Retina (tissue), 1 donor: ENCODE data around the gene BRSK2.

Source experiments
- DNase-seq: peaks from one replicate; pipeline ENCODE4 v3.0.0-alpha.2; 2016

BRSK2 gene

DNA sequence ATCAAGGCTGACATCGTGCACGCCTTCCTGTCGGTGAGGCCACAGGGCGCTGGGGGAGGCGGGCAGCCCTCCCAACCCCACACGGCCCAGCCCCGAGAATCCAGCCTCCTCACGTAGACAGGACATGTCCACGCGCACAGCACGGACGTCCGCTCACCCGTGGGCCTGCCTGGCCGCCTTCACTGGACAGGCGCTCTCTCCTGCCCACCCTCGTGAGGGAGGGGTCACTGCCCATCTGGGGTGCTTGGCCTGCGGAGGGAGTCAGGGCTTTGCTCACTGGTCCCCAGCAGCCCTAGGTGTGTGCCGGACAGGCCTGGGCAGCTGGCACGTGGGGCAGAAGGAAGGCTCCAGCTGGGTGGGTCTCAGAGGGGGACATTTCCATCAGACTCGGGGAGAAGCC is 64.8 kb downstream of the BRSK2 start:
- DNase-seq: no peak

DNA sequence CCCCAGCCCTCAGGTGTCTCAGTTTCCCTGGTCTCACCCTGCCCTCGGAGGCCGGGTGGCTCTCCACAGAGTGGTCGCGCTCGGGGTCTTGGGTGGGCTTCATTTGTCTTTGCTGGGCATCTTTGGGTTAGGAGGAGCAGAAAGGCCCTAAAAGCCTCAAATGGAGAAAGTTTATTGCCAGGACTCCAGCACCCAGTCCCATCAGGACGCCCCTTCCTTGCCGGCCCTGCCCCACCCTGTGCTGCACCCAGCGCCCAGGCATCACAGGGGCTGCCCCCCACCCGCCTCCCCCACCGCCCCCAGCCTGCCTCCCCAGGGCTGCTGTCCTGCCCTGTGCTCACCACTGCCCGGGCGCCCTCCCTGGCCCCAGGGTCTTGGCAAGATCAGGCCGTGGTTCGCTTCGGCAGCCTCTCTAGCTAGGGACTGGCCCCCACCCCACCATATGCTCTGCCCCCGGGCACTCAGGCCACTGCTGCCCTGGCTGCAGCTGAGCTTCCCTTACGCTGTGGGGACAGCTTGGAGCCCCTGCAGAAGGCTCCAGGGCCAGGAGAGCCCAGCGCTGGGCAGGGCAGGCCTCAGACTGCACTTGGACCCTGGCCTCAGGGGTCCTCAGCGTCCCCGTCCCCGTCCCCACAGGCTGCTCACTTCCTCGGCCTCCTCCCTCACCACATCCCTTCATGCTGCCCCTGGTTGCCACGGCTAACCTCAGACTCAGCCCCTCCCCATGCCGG is 65.5 kb downstream of the BRSK2 start:
- no peak for DNase-seq

DNA sequence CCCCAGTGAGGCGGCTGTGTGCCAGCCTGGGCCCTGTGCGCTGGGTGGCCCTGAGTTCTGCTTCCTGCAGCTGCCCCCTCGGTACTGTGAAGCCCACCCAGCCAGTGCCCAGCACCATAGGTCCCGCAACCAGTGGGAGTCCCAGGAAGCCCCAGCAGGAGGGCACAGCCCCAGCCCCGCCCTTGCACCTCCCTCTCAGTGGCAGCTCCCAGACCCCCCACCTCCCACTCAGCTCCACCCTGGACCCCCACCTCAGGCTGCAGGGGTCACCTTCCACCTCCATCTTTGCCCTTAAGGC is 66.0 kb downstream of the BRSK2 start:
- no peak for DNase-seq

DNA sequence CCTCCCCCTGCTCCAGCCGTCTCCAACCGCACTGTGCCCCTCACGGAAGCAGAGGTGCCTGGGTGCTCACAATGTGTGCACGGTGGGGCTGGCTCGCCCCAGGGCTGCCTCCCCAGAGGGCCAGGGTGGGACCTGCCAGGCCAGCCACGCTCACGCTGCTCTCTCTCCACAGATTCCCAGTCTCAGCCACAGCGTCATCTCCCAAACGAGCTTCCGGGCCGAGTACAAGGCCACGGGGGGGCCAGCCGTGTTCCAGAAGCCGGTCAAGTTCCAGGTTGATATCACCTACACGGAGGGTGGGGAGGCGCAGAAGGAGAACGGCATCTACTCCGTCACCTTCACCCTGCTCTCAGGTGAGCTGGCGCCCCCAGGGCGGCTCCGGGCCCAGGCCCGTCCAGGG is 66.4 kb downstream of the BRSK2 start:
- no peak for DNase-seq

DNA sequence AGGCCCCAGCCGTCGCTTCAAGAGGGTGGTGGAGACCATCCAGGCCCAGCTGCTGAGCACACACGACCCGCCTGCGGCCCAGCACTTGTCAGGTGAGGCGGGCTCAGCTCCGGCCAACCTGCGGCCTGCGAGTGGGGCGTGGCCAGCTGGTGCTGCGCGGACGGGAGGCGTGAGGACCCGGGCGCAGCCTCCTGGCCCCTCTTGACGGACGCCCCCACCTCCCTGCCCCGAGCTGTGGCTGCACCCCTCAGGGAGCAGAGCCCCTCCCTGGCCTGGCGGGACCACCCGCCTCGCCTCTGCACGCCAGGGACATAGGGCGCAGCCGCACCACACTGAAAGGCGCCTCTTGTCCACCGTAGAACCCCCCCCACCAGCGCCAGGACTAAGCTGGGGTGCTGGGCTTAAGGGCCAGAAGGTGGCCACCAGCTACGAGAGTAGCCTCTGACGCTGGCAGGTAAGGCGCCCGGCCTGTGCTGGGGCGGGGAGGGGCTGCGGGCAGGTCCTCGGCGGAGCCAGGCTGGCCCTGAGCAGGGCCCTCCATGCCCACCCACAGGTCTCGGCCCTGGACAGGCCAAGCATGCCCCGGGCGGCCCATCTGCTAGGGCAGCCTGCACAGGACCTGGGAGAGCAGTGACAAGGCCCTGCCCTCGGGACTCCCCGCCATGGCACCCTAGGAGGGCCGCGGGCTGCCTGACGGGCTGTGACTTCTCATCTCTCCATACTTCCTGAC is 67.0 kb downstream of the BRSK2 start:
- DNase-seq: no peak

DNA sequence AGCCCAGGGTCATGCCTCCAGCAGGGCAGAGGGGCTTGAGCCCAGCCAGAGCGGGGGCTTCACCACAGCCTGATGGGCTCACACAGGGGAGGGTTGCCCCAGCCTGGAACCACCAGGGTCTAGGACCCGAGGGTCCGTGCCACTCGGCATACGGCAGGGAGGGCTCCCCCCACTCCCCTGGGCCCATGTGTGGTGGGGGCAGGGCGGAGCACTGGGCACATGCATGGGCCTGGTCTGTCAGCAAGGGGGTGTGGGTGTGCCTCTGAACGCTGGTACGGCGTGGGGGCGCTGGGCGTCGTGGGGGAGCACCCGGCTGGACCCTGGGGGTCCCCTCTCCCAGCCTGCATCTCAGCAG is 67.6 kb downstream of the BRSK2 start:
- DNase-seq: no peak

DNA sequence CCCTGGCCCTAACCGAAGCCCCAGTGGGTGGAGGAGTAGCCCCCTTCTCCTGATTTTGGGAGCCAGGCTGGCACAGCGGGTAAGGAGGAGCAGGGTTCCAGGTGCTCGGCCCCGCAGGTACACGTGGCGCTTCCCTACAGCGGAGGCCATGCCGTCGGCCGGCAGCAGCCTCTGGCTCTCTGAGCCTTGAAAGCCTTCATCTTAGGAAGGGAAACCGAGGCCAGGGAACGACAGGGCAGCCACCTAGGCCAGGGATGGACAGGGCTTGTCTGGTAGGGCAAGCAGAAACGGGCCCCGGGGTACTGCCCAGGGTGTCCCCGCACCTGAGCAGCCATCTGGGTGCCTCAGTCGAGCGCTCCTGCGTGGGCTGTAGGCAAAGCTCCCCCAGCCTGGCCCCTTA is 68.1 kb downstream of the BRSK2 start:
- no peak for DNase-seq

DNA sequence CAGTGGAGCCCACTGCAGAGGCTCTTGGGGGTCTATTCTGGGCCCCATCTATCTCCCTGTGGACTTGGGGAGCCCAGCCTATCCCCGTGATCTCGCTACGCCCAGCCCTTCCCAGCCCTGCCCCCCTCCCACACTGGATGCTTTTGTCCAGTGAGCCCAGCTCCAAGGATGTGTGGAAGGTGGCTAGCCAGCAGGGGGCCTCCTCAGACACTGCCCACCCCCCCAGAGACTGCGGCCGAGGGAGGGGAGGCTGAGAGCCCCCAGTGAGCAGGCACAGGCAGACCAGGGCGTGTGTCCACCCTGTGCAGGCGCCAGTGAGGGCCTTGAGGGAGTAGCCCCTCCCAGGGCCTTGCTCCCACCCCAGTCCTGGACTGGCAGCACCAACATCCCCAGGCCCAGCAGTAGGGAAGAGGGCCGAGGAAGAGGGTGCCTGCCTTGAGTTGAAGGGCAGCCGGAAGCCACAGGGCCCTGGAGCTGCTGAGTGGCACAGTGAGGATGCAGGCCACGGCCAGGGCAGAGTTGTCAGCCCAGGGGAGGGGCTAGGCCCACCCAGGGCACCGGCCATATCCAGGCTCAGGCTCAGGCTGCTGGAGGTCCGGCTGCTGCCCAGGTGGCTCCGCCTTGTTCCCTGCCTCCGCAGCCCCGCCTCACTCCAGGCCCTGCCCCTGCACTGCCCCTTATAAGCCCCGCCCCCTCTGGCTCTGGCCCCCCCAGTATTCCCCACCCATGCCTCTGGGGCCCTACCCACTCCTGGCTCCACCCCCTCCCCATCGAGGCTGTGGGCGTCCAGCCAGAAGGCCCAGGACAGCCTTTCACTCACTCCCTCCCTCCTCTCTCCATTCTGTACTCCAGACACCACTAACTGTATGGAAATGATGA is 68.8 kb downstream of the BRSK2 start:
- DNase-seq: no peak

DNA sequence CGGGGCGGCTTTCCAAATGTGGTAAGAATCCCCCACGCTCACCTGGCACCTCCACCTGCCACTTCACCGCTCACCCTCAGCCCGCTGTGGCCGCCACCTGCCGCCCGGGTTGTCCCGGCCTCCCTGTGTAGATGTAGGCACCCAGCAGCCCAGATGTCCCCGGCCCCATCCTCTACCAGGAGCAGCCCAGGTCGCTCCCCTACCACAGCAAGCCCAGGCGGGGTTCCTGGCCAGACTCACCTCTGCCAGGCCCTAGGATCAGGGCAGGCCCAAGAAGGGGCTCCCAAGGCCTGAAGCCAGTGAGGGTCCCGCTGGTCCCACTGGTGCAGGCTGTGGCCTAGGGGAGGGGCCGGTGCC is 69.5 kb downstream of the BRSK2 start:
- no peak for DNase-seq

DNA sequence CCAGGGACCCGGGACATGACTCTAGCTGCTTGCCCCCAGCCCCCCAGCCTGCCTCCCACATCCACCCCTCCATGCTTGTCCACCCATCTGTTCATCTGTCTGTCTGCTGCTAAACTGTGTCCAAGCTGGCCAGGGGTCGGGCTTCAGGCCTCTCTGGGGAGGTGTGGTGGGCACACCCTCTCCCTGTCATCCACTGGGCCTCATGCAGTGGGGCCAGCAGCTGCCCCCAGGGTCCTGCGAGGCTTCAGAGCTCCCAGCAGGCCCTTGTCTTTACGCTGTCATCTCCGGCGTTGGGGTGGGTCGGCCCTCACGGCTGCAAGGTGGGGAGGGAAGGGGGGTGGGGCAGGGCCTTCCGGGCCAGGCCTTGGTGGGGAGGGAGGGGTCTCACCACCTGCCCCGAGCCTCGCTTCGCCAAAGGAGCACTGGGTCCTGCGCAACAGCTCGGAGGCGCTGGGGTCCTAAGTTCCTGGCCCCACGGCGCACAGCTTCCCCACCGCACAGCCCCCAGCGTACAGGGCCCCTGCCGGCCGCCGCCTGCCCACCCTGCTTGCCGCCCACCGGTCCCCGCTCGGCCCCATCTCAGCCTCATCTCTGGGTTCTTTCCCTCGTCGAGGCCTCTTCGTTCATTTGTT is 70.1 kb downstream of the BRSK2 start:
- no peak for DNase-seq

DNA sequence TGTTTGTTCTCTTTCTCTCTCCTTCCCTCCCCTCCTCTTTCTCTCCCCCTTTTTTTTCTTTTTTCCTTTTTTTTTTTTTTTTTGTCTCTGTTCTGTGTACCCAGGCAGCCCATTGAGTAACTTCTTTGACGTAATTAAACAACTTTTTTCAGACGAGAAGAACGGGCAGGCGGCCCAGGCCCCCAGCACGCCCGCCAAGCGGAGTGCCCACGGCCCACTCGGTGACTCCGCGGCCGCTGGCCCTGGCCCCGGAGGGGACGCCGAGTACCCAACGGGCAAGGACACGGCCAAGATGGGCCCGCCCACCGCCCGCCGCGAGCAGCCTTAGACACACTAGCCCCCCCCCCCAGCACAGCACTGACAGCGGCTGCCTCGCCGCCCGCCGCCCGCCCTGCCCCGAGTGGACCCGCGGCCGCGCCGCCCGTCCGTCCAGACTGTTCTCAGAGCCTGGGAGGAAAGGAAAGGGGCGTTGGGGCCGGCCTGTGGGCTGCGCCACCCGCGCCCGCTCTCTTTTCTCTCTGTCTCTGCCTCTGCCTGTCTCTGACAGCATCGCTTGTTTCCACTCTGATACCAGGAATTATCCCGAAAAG is 70.8 kb downstream of the BRSK2 start:
- DNase-seq: no peak

DNA sequence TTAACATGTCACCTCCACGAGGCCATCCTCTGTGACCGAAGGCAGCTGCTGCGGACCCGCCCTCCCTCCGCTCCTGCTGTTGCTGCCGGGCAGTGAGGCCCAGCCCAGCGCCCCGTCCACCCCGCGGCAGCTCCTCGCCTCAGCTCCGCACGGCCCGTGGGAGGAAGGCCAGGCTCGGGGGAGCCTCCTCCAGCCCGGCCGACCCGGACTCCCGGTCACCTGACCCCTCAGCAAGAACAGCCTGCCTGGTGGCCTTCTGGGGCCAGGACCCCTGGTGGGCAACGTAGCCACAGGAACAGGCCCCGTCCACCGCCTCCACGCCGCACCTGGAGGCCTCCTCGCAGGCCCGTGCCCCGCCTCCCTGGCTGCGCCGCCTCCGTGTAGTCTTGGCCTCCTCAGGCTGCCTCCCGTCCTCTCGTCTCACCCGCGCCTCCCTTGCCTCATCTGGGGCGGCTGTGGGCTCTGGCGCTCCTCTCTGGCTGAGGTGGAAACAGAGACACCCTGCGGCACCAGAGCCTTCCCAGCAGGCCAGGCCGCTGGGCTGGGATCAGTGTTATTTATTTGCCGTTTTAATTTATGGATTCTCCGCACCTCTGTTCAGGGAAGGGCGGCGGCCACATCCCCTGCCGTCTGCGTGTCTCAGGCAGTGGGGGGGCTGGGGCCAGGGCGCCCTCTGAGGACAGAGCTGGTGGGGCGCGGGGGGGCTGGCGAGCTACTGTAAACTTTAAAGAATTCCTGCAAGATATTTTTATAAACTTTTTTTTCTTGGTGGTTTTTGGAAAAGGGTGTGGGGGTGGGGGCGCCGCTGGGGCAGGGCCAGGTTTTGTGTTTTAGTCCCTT is 71.5 kb downstream of the BRSK2 start:
- no peak for DNase-seq

DNA sequence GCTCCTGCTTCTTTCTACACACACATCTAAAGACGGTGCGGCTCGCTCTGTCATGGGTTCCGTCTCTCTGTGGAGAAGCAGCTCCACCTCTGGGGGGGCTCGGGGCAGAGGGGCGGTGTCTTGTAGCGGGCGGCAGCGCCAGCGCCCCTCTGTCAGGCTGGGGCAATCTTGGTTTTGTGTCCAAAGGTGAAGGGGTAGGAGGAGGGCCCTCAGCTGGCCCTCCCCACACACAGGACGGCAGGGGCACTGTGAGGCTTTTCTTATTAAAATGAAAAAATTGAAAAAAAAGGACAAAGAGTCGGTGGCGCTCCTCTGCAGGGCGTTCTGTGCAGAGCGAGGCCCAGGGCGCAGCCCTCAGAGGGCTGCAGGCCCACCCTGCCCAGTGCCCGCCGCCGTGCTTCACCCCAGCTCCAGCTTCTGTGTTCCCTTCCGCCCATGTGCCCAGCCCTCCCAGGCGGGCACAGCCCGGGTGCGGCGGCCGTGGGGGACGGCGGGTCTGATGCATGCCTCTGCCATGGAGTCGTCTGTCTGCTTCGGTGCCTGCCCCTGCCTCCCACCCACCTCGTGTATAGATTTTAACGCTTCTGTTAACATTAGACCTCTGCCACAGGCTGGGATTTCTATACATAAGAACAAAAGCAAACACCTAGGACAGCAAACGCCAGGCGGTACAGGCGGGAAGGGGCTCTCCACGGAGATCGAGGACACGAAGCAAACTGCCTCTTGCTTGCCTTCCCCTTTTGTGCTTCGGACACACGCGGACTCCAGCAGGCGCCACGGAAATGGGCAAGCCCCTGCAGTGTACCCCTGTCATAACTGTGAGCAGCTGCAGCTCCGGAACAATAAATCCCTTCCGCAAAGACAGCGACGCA is 72.3 kb downstream of the BRSK2 start:
- DNase-seq: no peak

DNA sequence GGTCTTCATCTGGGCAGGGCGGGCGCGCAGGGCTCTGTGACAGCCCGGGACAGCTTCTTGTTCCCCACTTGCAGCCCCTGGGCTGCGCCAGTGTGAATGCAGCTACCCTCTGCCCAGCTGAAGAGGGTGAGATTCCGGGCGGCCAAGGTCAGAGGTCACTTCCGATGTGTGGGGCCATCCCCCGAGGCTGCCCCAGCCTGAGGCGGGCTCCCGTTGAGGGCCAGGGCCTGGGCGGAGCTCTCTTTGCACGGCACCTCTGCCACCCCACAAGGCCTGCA is 72.9 kb downstream of the BRSK2 start:
- DNase-seq: no peak

DNA sequence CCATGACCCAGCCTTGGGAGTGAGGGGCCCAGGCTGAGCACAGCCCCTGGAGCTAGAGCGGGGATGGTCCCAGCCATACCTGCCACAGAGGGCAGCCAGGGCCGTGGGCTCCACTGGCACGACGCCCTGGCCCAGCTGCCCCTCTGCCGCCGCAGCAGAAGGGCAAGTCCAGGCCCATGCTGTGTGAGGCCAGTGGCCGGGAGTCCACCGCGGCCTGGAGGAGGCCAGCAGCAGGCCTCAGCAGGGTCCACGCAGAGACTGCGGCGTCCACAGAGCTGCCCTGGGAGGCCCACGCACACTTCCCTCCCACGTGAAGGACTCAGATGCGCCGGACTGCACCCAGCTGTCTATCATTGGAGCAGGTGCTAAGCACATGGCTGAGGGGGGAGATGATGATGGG is 73.3 kb downstream of the BRSK2 start:
- DNase-seq: no peak

DNA sequence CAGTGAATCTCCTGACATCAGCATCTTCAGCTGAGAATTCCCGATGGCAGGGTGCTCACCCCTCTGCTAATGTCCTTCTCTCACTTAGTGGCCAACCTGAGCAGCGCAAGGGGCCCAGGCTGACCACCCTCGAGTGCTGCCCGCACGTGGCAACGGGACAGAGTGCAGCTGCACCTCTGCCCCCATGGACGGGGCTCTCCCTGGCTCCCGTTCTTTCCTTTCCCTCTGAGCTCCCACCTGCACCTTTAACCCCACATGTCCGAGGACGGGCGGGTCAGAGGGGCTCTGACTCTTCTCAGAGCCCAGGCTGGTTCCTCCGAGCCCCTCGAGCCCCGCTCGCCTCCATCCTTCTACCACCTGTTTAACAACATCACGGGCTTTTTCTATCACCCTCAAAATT is 77.0 kb downstream of the BRSK2 start:
- DNase-seq: no peak

DNA sequence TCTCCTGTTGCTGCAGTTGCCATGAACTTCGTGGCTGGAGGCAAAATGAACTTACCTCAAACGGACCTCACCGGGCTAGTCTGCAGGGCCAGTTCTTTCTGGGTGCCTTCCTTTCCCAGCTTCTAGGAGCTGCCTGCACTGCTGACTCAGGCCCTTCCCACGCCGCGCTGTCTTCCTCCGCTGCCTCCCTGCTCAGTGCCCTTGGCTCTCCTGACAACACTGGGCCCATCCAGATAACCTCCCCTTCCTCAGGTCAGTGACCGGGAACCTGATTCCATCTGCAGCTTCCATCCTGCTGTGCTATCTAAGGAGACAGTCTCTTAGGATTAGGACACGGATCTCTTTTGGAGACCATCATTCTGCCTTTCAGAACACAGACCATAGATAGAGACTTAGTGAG is 77.5 kb downstream of the BRSK2 start:
- no peak for DNase-seq

DNA sequence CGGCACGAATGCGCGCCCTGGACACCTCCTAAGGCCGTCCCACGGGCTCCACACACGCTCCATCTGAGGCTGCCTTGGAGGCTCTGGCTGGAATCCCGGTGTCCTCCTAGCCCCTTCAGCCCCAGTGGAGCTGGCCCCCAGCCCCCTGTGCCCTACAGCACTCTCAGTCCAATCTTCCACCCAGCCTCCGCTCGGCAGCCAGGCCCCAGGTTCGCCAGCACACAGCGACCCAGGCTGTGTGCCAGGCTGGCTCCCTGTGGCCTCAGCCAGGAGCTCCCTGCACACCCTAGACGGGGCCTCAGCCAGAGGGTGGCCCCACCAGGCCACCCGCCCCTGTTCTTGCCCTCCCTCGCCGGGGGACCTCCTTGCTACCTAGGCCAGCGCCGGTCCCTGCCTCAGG is 78.3 kb downstream of the BRSK2 start:
- no peak for DNase-seq

DNA sequence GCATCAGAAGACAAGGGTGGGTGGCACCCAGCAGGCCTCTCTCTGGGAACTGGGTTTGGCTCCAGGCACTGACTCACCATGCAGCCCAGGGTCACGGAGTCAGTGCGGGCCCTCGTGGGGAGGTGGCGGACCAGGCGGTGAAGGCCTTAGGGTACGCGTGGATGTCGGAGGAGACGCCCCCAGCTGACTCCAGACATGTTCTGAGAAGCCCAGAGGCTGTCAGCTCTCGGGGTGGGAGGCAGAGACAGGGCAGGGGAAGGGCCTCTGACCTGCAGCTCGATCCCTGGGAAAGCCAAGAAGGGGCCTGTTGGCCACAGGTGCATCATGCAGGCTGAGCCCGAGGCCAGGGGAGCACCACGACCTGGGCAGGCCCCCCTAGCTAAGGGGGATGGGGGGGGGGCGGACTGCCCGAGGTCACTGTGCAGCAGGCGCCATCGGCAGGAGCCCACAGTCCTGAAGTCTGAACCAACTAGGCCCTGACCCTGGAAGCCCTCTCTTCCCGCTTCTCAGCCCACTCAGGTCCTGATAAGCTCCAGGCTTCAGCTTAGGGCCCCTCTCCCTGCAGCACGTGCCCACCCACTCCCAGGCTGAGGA is 78.8 kb downstream of the BRSK2 start:
- no peak for DNase-seq

DNA sequence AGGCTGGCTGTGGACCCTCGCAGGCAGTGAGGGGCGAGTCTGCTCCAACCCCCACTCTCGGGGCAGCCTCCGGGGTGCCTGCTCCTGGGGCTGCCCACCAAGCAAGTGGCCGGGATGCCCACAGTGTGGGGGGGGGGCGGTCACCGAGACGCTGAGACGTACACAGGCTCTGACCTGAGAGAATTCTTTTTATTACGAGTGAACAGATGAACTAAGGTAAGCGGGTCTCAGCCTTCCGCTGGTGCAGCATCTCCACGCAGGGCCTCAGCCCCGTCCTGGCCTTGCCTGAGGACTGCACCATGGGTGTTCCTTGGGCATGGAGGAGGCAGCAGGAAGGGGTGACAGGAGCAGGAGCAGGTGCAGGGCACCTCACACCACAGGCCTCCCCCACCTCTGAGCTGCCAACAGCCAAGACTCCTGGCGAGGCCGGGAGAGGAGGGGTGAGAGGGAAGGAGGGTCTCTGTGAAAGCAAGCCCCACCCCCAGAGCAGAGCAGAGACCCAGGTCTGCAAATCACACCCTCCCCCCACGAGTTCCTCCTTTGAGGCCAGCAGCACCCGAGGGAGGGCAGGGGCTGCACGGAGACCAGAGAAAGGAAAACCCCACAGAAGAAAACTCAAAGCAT is 79.7 kb downstream of the BRSK2 start:
- no peak for DNase-seq
